Tracheal epithelial cell (primary cell): ENCODE measurements around the gene PARP12. TPM values are rescaled to one million over a fixed set of nuclear protein-coding genes. Genes with fewer than 3 reads are reported as not detected.

Experiments
- total RNA-seq: library from RNA; depleted of rRNA; stranded (reverse); fragments of >200 nt; gene quantifications from 2 replicates; pipeline ENCODE4 v1.2.1, GENCODE V29; 2014

Gene PARP12, protein sequence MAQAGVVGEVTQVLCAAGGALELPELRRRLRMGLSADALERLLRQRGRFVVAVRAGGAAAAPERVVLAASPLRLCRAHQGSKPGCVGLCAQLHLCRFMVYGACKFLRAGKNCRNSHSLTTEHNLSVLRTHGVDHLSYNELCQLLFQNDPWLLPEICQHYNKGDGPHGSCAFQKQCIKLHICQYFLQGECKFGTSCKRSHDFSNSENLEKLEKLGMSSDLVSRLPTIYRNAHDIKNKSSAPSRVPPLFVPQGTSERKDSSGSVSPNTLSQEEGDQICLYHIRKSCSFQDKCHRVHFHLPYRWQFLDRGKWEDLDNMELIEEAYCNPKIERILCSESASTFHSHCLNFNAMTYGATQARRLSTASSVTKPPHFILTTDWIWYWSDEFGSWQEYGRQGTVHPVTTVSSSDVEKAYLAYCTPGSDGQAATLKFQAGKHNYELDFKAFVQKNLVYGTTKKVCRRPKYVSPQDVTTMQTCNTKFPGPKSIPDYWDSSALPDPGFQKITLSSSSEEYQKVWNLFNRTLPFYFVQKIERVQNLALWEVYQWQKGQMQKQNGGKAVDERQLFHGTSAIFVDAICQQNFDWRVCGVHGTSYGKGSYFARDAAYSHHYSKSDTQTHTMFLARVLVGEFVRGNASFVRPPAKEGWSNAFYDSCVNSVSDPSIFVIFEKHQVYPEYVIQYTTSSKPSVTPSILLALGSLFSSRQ
- total RNA-seq, result 14.1 and 43.4 TPM in 2 replicates

DNA sequence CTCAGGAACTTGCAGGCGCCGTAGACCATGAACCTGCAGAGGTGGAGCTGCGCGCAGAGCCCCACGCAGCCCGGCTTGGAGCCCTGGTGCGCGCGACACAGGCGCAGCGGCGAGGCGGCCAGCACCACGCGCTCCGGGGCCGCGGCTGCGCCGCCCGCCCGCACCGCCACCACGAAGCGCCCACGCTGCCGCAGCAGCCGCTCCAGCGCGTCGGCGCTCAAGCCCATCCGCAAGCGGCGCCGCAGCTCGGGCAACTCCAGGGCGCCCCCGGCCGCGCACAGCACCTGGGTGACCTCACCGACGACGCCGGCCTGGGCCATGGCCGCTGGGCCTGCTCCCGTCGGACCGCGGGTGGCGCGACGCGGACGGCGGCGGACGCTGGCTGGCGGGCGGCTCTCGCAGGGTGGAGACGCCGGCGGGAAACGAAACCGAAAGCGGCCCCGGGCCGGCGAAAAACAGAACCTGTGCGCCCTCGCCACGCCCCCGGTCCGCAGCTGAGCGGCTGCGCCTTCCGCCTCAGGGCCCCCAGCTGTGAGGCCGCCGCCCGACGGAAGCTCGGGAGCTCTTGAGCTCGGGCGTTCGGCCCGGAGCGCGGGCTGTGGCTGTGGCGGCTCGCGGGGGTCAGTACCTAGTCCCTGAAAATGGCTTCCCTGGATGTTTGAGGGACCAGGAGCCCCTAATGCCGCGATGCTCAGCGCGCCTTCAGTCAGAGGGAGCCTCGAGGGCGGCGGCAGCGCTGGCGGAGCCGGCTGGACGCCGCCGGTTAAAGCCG lies at the start of gene PARP12:
TSS of gene PARP12 (minus strand) at position 424 of the 772 bp plus-strand sequence. CDS start at position 320, 104 bp downstream.

Other genes starting within 250 kb of the PARP12 start
- 0.21 and 3.9 TPM in 2 replicates for gene TBXAS1, start 233.7 kb downstream of the PARP12 start, total RNA-seq
- gene KDM7A, start 114.0 kb upstream of the PARP12 start, total RNA-seq, result 14.1 and 24.1 TPM in 2 replicates